H1 (cell line): ENCODE measurements around the gene INPP5B. TPM values are rescaled to one million over a fixed set of nuclear protein-coding genes. Genes with fewer than 3 reads are reported as not detected.

Experiments
- CTCF ChIA-PET: fragments of 300-600 bp; sonication (Branson Sonifier 250); formaldehyde crosslinking; loops from one replicate; lab custom pipeline; 2021; ENCODE audit not compliant: partially characterized antibody; lab: Charles Lee
- POLR2A ChIA-PET: fragments of 300-600 bp; sonication (Branson Sonifier 250); formaldehyde crosslinking; loops from one replicate; lab custom pipeline; 2021; ENCODE audit warnings: inconsistent platforms; ENCODE audit not compliant: partially characterized antibody; lab: Charles Lee
- DNase-seq, 2 experiments: peaks; one replicate each; pipeline versions ENCODE4 v3.0.0 to v3.0.0-alpha.2; 2010 to 2022; ENCODE audit warnings: low spot score in 2 of 2, low read depth in 1 of 2, mixed read lengths in 1 of 2
- FAIRE-seq: peaks from 2 replicates; lab custom pipeline; 2011; peaks lifted over from hg19 to GRCh38; lab: Jason Lieb, UNC
- H2AFZ ChIP-seq: 2 replicates; pipeline ENCODE4 v1.8.1; 2012; ENCODE audit warnings: low read length, inconsistent platforms
- H2AK5ac ChIP-seq: 2 replicates; pipeline ENCODE4 v1.6.1; 2013; ENCODE audit warnings: low read depth, low read length
- H2BK120ac ChIP-seq: replicated peaks from 2 replicates; pipeline ENCODE3; 2013; ENCODE audit warnings: low read depth, low read length, inconsistent platforms
- H2BK12ac ChIP-seq: 2 replicates; pipeline ENCODE4 v1.6.1; 2013; ENCODE audit warnings: low read depth, low read length
- H2BK15ac ChIP-seq: 2 replicates; pipeline ENCODE4 v1.6.1; 2013; ENCODE audit warnings: low read length
- H2BK20ac ChIP-seq: 2 replicates; pipeline ENCODE4 v1.6.1; 2013; ENCODE audit warnings: low read length
- H2BK5ac ChIP-seq: 2 replicates; pipeline ENCODE4 v1.6.1; 2013; ENCODE audit warnings: low read depth, low read length
- H3K14ac ChIP-seq: 2 replicates; pipeline ENCODE4 v1.6.1; 2013; ENCODE audit warnings: inconsistent platforms; ENCODE audit not compliant: insufficient read length
- H3K18ac ChIP-seq: 2 replicates; pipeline ENCODE4 v1.6.1; 2013; ENCODE audit warnings: low read length; ENCODE audit errors: extremely low read depth
- H3K23ac ChIP-seq: 2 replicates; pipeline ENCODE4 v1.6.1; 2013; ENCODE audit warnings: inconsistent platforms; ENCODE audit not compliant: insufficient read length
- H3K23me2 ChIP-seq: 2 replicates; pipeline ENCODE4 v1.6.1; 2013; ENCODE audit warnings: low read depth, low read length
- H3K27ac ChIP-seq: 2 replicates; pipeline ENCODE4 v1.6.1; 2011; ENCODE audit warnings: low read depth, low read length, inconsistent platforms
- H3K27me3 ChIP-seq, 4 experiments: replicated peaks in 1 of 4; 1 replicate in 1 of 4; 2 replicates in 3 of 4; pipeline versions ENCODE4 v1.6.1 to v1.8.1; 2011 to 2013; ENCODE audit warnings: low read length in 3 of 4, mild to moderate bottlenecking in 3 of 4, inconsistent platforms in 2 of 4, mixed read lengths in 2 of 4, moderate library complexity in 1 of 4; ENCODE audit not compliant: control insufficient read depth in 3 of 4, insufficient read depth in 3 of 4; ENCODE audit errors: extremely low read depth in 1 of 4
- H3K36me3 ChIP-seq, 4 experiments: 2 replicates each; pipeline versions ENCODE4 v1.6.1 to v1.8.1; 2011 to 2013; ENCODE audit warnings: mild to moderate bottlenecking in 4 of 4, low read length in 3 of 4, moderate library complexity in 2 of 4, control low read depth in 1 of 4, inconsistent platforms in 1 of 4; ENCODE audit not compliant: insufficient read depth in 4 of 4, control insufficient read depth in 2 of 4
- H3K4ac ChIP-seq: replicated peaks from 2 replicates; pipeline ENCODE3; 2013; ENCODE audit warnings: low read length, low read depth, mixed read lengths, inconsistent platforms; ENCODE audit not compliant: insufficient read length
- H3K4me1 ChIP-seq, 4 experiments: replicated peaks in 1 of 4; 1 replicate in 1 of 4; 2 replicates in 3 of 4; pipeline versions ENCODE4 v1.6.1 to v1.8.1; 2011 to 2013; ENCODE audit warnings: low read length in 3 of 4, inconsistent platforms in 2 of 4, mixed read lengths in 1 of 4; ENCODE audit not compliant: insufficient read depth in 4 of 4, control insufficient read depth in 3 of 4
- H3K4me2 ChIP-seq, 2 experiments: 2 replicates each; pipeline versions ENCODE4 v1.6.1 to v1.8.1; 2011 to 2013; ENCODE audit warnings: low read depth in 2 of 2, low read length in 2 of 2, control low read depth in 1 of 2, inconsistent platforms in 1 of 2, mild to moderate bottlenecking in 1 of 2; ENCODE audit not compliant: insufficient read depth in 1 of 2
- H3K4me3 ChIP-seq, 4 experiments: fragments of 200-600, 300-600 bp in 1 of 4; sonication (generic), shearing (Covaris generic), sonication (Bioruptor Twin) in 1 of 4; 2 replicates each; pipeline versions ENCODE4 v1.5.1 to v1.8.1; 2011 to 2016; ENCODE audit warnings: low read length in 4 of 4, low read depth in 3 of 4, control low read depth in 2 of 4, inconsistent platforms in 2 of 4, mild to moderate bottlenecking in 2 of 4, mixed read lengths in 1 of 4, moderate library complexity in 1 of 4; ENCODE audit not compliant: insufficient read depth in 2 of 4; ENCODE audit errors: extremely low read depth in 1 of 4
- H3K56ac ChIP-seq: replicated peaks from 2 replicates; pipeline ENCODE3; 2013; ENCODE audit warnings: low read depth, mild to moderate bottlenecking, mixed read lengths, low read length, inconsistent platforms; ENCODE audit not compliant: insufficient read length
- H3K79me1 ChIP-seq: 2 replicates; pipeline ENCODE4 v1.6.1; 2013; ENCODE audit warnings: low read depth, low read length, control low read depth
- H3K79me2 ChIP-seq, 2 experiments: 2 replicates each; pipeline versions ENCODE4 v1.6.1 to v1.8.1; 2012 to 2013; ENCODE audit warnings: low read length in 2 of 2, mild to moderate bottlenecking in 2 of 2, inconsistent platforms in 1 of 2; ENCODE audit not compliant: insufficient read depth in 2 of 2, control insufficient read depth in 1 of 2
- H3K9ac ChIP-seq, 4 experiments: replicated peaks in 1 of 4; 1 replicate in 1 of 4; 2 replicates in 3 of 4; pipeline versions ENCODE4 v1.6.1 to v1.8.1; 2011 to 2013; ENCODE audit warnings: low read depth in 3 of 4, low read length in 3 of 4, control low read depth in 2 of 4, mild to moderate bottlenecking in 2 of 4, moderate library complexity in 2 of 4, inconsistent platforms in 1 of 4; ENCODE audit errors: extremely low read depth in 1 of 4
- H3K9me3 ChIP-seq, 2 experiments: 2 replicates each; pipeline versions ENCODE4 v1.6.1 to v1.8.1; 2012 to 2013; ENCODE audit warnings: mild to moderate bottlenecking in 2 of 2, moderate library complexity in 2 of 2, control low read depth in 1 of 2, inconsistent platforms in 1 of 2, low read depth in 1 of 2, low read length in 1 of 2, mixed read lengths in 1 of 2; ENCODE audit not compliant: insufficient read depth in 2 of 2
- H4K20me1 ChIP-seq, 2 experiments: replicated peaks in 1 of 2; 2 replicates each; pipeline versions ENCODE3 to v1.8.1; 2011 to 2013; ENCODE audit warnings: inconsistent platforms in 2 of 2, low read length in 2 of 2, mild to moderate bottlenecking in 1 of 2; ENCODE audit not compliant: insufficient read depth in 2 of 2, control insufficient read depth in 1 of 2
- H4K5ac ChIP-seq: 2 replicates; pipeline ENCODE4 v1.6.1; 2013; ENCODE audit warnings: low read length, low read depth, mixed read lengths, inconsistent platforms; ENCODE audit not compliant: insufficient read length
- H4K8ac ChIP-seq: 2 replicates; pipeline ENCODE4 v1.8.0; 2013; ENCODE audit warnings: mild to moderate bottlenecking, moderate library complexity, low read length, inconsistent platforms; ENCODE audit not compliant: insufficient read depth; ENCODE audit errors: extremely low read depth
- H4K91ac ChIP-seq: replicated peaks from 2 replicates; pipeline ENCODE3; 2013; ENCODE audit warnings: low read length, mixed read lengths, inconsistent platforms; ENCODE audit not compliant: insufficient read length
- ATF3 ChIP-seq: IDR thresholded peaks from 2 replicates; pipeline ENCODE4 v1.6.1; 2011; ENCODE audit warnings: low read depth, mild to moderate bottlenecking, low read length; ENCODE audit not compliant: insufficient read depth
- EGR1 ChIP-seq: IDR thresholded peaks from 2 replicates; pipeline ENCODE4 v1.6.1; 2011; ENCODE audit warnings: low read depth, low read length, borderline replicate concordance
- EP300 ChIP-seq, 2 experiments: IDR thresholded peaks; 1 replicate in 1 of 2; 2 replicates in 1 of 2; pipeline ENCODE4 v1.6.1; 2011 to 2012; ENCODE audit warnings: low read depth in 2 of 2, low read length in 2 of 2, mild to moderate bottlenecking in 2 of 2, borderline replicate concordance in 1 of 2, inconsistent platforms in 1 of 2, moderate library complexity in 1 of 2
- MAFK ChIP-seq: IDR thresholded peaks from 2 replicates; pipeline ENCODE4 v1.6.1; 2012; ENCODE audit warnings: low read depth, mild to moderate bottlenecking, improper control_type of control experiment, low read length
- NANOG ChIP-seq: IDR thresholded peaks from 2 replicates; pipeline ENCODE4 v1.6.1; 2011; ENCODE audit warnings: low read length, low read depth, mild to moderate bottlenecking, inconsistent platforms; ENCODE audit not compliant: insufficient read depth, poor library complexity, severe bottlenecking
- SIN3A ChIP-seq, 2 experiments: IDR thresholded peaks in 1 of 2; conservative IDR thresholded peaks in 1 of 2; 2 replicates each; pipeline ENCODE4 v1.6.1; 2011 to 2012; ENCODE audit warnings: low read length in 2 of 2, improper control_type of control experiment in 1 of 2, low read depth in 1 of 2, mild to moderate bottlenecking in 1 of 2
- SIX5 ChIP-seq: IDR thresholded peaks from 2 replicates; pipeline ENCODE4 v1.6.1; 2011; ENCODE audit warnings: mild to moderate bottlenecking, low read depth, low read length
- ZNF274 ChIP-seq: IDR thresholded peaks from 2 replicates; pipeline ENCODE4 v1.7.0; 2012; ENCODE audit warnings: low read length, borderline replicate concordance; ENCODE audit errors: extremely low read depth
- polyA plus RNA-seq, 7 experiments: library from polyadenylated mRNA; depleted of rRNA in 3 of 7; stranded (reverse) in 5 of 7; unstranded in 2 of 7; fragments of >200 nt in 5 of 7; fragments of 200-250 nt in 2 of 7; gene quantifications; 1 replicate in 5 of 7; 2 replicates in 1 of 7; 4 replicates in 1 of 7; pipeline versions ENCODE4 v1.2.1 to v1.2.3, GENCODE V29; 2011 to 2013; ENCODE audit warnings: missing spikeins in 2 of 7, mixed read lengths in 2 of 7
- total RNA-seq: library from RNA; stranded (reverse); fragmentation: NEBNext Ultra II Directional; extraction: Animal tissue kit (Norgen Biotek cat#: 25700); gene quantifications from 2 replicates; pipeline ENCODE4 v1.2.1, GENCODE V29; 2021

INPP5B gene
- total and polyA plus RNA-seq, 2 of the 8 experiments (the other 6 are each of a cell fraction or from before 2014, with no cell fraction given): 14.0 to 23.7 TPM

- Histone ChIP-seq H2BK15ac (no peak overlapping the region), H3K23ac (no peak overlapping the region), H3K18ac (no peak overlapping the region), H3K9me3 (no peaks in the 10 kb centered on the region), H3K36me3 (peaks cover under 1 to 5% (median 4%) of the 10 kb centered on the region in 4 experiments; a peak in 5 of 8 replicates), H4K91ac (no peak overlapping the region), H3K4me1 (no peaks in the 10 kb centered on the region), H2BK120ac (no peak overlapping the region), H4K8ac (no peak overlapping the region), H3K79me2 (peaks cover 0 to 13% of the 10 kb centered on the region in 2 experiments; a peak in 3 of 4 replicates), H2AFZ (no peak overlapping the region), H2BK12ac (no peak overlapping the region), H3K4me2 (no peak overlapping the region), H3K56ac (no peak overlapping the region), H3K4ac (no peak overlapping the region), H2AK5ac (no peak overlapping the region), H3K4me3 (no peak overlapping the region), H3K14ac (no peak overlapping the region), H2BK5ac (no peak overlapping the region), H3K79me1 (peaks cover 7% of the 10 kb centered on the region), H4K5ac (no peak overlapping the region), H3K23me2 (no peaks in the 10 kb centered on the region), H3K27ac (no peak overlapping the region), H2BK20ac (no peak overlapping the region), H4K20me1 (peaks cover 4 to 10% of the 10 kb centered on the region in 2 experiments), H3K9ac (no peak overlapping the region), H3K27me3 (no peaks in the 10 kb centered on the region)
- FAIRE-seq (no peak), DNase-seq (no peak)
- CTCF ChIA-PET: no interaction called here
- TF ChIP-seq SIX5 (no peak), EP300 (IDR thresholded peaks at IDR 0.05; ENCODE audit: borderline replicate concordance in 1 of 2, low read depth in 2 of 2, low read length in 2 of 2) (no peak), ZNF274 (no peak), NANOG (no peak), MAFK (no peak), SIN3A (conservative IDR thresholded peaks at IDR 0.05 in 1 of 2, IDR thresholded peaks at IDR 0.05 in 1 of 2; ENCODE audit: low read depth in 1 of 2, low read length in 2 of 2) (no peak), ATF3 (no peak), EGR1 (no peak)
- POLR2A ChIA-PET: interaction anchor here (1.0 kb wide), 1 partner anchor 14 kb away, joined by 3 read pairs; the partner anchor contains the start of gene MTF1
Measured at GRCh38 chr1:37844536-37844935, 102.3 kb downstream of the INPP5B start.
